Forelimb muscle (tissue), 1 donor: ENCODE data around the gene PCDHB5. TPM values are rescaled to one million over a fixed set of nuclear protein-coding genes. Genes with fewer than 3 reads are reported as not detected.
"Not testable (repeated sequence)": the region's sequence is repeated elsewhere in the genome, so short reads cannot be mapped to it uniquely, and the experiment has no call there.

ENCODE experiments used
- DNase-seq: peaks from one replicate; pipeline ENCODE4 v3.0.0-alpha.2; 2013; ENCODE audit warnings: low read depth
- polyA plus RNA-seq: library from polyadenylated mRNA; unstranded; fragments of 120-200 nt; gene quantifications from one replicate; pipeline ENCODE4 v1.2.1, GENCODE V29; 2013; ENCODE audit not compliant: insufficient read length

PCDHB5 gene
- polyA plus RNA-seq, 1 donor: 3.8 TPM

GRCh38 chr5:141152096-141152495 lies 17.1 kb downstream of the PCDHB5 start:
- DNase-seq: not testable (repeated sequence)

GRCh38 chr5:141155540-141156374 lies 20.8 kb downstream of the PCDHB5 start:
- no peak for DNase-seq

- not testable (repeated sequence) for DNase-seq
Observed at GRCh38 chr5:141157356-141157755, 22.4 kb downstream of the PCDHB5 start.

GRCh38 chr5:141157901-141158300 lies 22.9 kb downstream of the PCDHB5 start:
- not testable (repeated sequence) for DNase-seq

- DNase-seq: no peak
Observed at GRCh38 chr5:141172381-141173204, 37.6 kb downstream of the PCDHB5 start, which contains the start of gene PCDHB7. PCDHB7 (plus strand) TSS chr5:141172644; CDS start chr5:141172836, 192 bp downstream.

- DNase-seq: not testable (repeated sequence)
Observed at GRCh38 chr5:141174291-141175104, 39.5 kb downstream of the PCDHB5 start.

GRCh38 chr5:141175933-141176332 lies 40.9 kb downstream of the PCDHB5 start:
- no peak for DNase-seq

- not testable (repeated sequence) for DNase-seq
Observed at GRCh38 chr5:141177577-141178191, 42.7 kb downstream of the PCDHB5 start, which contains the start of gene PCDHB8. PCDHB8 (plus strand) TSS chr5:141177790; CDS start chr5:141178035, 245 bp downstream.

GRCh38 chr5:141179371-141179770 lies 44.4 kb downstream of the PCDHB5 start:
- not testable (repeated sequence) for DNase-seq

GRCh38 chr5:141179876-141180275 lies 44.9 kb downstream of the PCDHB5 start:
- not testable (repeated sequence) for DNase-seq

GRCh38 chr5:141180313-141180712 lies 45.3 kb downstream of the PCDHB5 start:
- DNase-seq: no peak

GRCh38 chr5:141182248-141182647 lies 47.2 kb downstream of the PCDHB5 start, which contains the start of gene PCDHB16:
PCDHB16 (plus strand) TSS chr5:141182387; CDS start chr5:141182560, 173 bp downstream.
- DNase-seq: no peak

- DNase-seq: not testable (repeated sequence)
Observed at GRCh38 chr5:141184117-141184855, 49.3 kb downstream of the PCDHB5 start.

- DNase-seq: no peak
Observed at GRCh38 chr5:141186897-141187512, 52.0 kb downstream of the PCDHB5 start, which contains the start of gene PCDHB9. PCDHB9 (plus strand) TSS chr5:141187161; CDS start chr5:141187319, 158 bp downstream.

Other genes with a start within 250 kb of the PCDHB5 start
- 0.04 TPM for gene PCDHAC1, start 208.9 kb upstream of the PCDHB5 start, polyA plus RNA-seq
- 0.67 TPM for gene PCDHAC2, start 168.7 kb upstream of the PCDHB5 start, polyA plus RNA-seq
- gene PCDHB1, start 83.8 kb upstream of the PCDHB5 start, polyA plus RNA-seq: 0.11 TPM
- gene PCDHB2, start 40.6 kb upstream of the PCDHB5 start, polyA plus RNA-seq: 2.2 TPM
- 1.6 TPM for gene PCDHB3, start 34.7 kb upstream of the PCDHB5 start, polyA plus RNA-seq
- gene PCDHB4, start 13.4 kb upstream of the PCDHB5 start, polyA plus RNA-seq: 3.1 TPM
- 1.4 TPM for gene PCDHB6, start 14.9 kb downstream of the PCDHB5 start, polyA plus RNA-seq
- gene PCDHB7, start 37.4 kb downstream of the PCDHB5 start, polyA plus RNA-seq: 1.9 TPM
- gene PCDHB8, start 42.6 kb downstream of the PCDHB5 start, polyA plus RNA-seq: 1.8 TPM
- gene PCDHB16, start 47.2 kb downstream of the PCDHB5 start, polyA plus RNA-seq: 2.5 TPM
- gene PCDHB9, start 52.0 kb downstream of the PCDHB5 start, polyA plus RNA-seq: 2.9 TPM
- 3.6 TPM for gene PCDHB10, start 57.1 kb downstream of the PCDHB5 start, polyA plus RNA-seq
- 2.2 TPM for gene PCDHB11, start 64.4 kb downstream of the PCDHB5 start, polyA plus RNA-seq
- gene PCDHB12, start 73.5 kb downstream of the PCDHB5 start, polyA plus RNA-seq: 2.5 TPM
- gene PCDHB13, start 78.7 kb downstream of the PCDHB5 start, polyA plus RNA-seq: 2.4 TPM
- gene PCDHB14, start 88.1 kb downstream of the PCDHB5 start, polyA plus RNA-seq: 6.3 TPM
- 7.0 TPM for gene PCDHB15, start 110.2 kb downstream of the PCDHB5 start, polyA plus RNA-seq
- 0.10 TPM for gene SLC25A2, start 168.8 kb downstream of the PCDHB5 start, polyA plus RNA-seq
- gene TAF7, start 185.6 kb downstream of the PCDHB5 start, polyA plus RNA-seq: 76.1 TPM
- 0.58 TPM for gene PCDHGA1, start 195.3 kb downstream of the PCDHB5 start, polyA plus RNA-seq
- 2.1 TPM for gene PCDHGA2, start 203.6 kb downstream of the PCDHB5 start, polyA plus RNA-seq
- 1.1 TPM for gene PCDHGA3, start 208.6 kb downstream of the PCDHB5 start, polyA plus RNA-seq
- 0.49 TPM for gene PCDHGB1, start 214.9 kb downstream of the PCDHB5 start, polyA plus RNA-seq
- gene PCDHGA4, start 219.8 kb downstream of the PCDHB5 start, polyA plus RNA-seq: 1.0 TPM
- gene PCDHGB2, start 224.8 kb downstream of the PCDHB5 start, polyA plus RNA-seq: 1.7 TPM
- gene PCDHGA5, start 229.0 kb downstream of the PCDHB5 start, polyA plus RNA-seq: 2.6 TPM
- gene PCDHGB3, start 235.0 kb downstream of the PCDHB5 start, polyA plus RNA-seq: 1.6 TPM
- gene PCDHGA6, start 238.7 kb downstream of the PCDHB5 start, polyA plus RNA-seq: 2.6 TPM
- gene PCDHGA7, start 247.5 kb downstream of the PCDHB5 start, polyA plus RNA-seq: 1.4 TPM